Prostate gland (tissue), 2 donors: ENCODE data around the gene UVSSA. TPM values are rescaled to one million over a fixed set of nuclear protein-coding genes. Genes with fewer than 3 reads are reported as not detected.

ENCODE experiments used
- DNase-seq: peaks from one replicate; pipeline ENCODE4 v3.0.0-alpha.2; 2019; ENCODE audit warnings: low spot score
- H3K27ac ChIP-seq, 2 donors: fragments of 200-600 bp; sonication (generic); 2 replicates each; pipeline ENCODE4 v1.5.1; 2017 to 2019
- H3K27me3 ChIP-seq: fragments of 200-600 bp; sonication (generic); replicated peaks from 2 replicates; pipeline ENCODE4 v1.5.1; 2019; ENCODE audit not compliant: insufficient read depth
- H3K36me3 ChIP-seq, 2 donors: fragments of 200-600 bp; sonication (generic); 1 replicate in 1 of 2; 2 replicates in 1 of 2; pipeline versions ENCODE4 v1.5.1 to v1.8.1; 2017 to 2019
- H3K4me1 ChIP-seq: fragments of 200-600 bp; sonication (generic); replicated peaks from 2 replicates; pipeline ENCODE4 v1.5.1; 2019
- H3K4me3 ChIP-seq, 2 donors: fragments of 200-600 bp; sonication (generic); 2 replicates each; pipeline ENCODE4 v1.5.1; 2017 to 2019
- H3K9me3 ChIP-seq: fragments of 200-600 bp; sonication (generic); 2 replicates; pipeline ENCODE4 v1.5.1; 2017
- CTCF ChIP-seq, 4 experiments: fragments of 200-600 bp in 2 of 4; fragments of 450-650 bp in 2 of 4; sonication (generic) in 2 of 4; IDR thresholded peaks; 1 replicate in 3 of 4; 2 replicates in 1 of 4; pipeline ENCODE4 v1.5.1; 2016 to 2019; ENCODE audit warnings: antibody characterized with exemption in 4 of 4, mild to moderate bottlenecking in 2 of 4, moderate library complexity in 2 of 4
- POLR2A ChIP-seq: fragments of 450-650 bp; IDR thresholded peaks from one replicate; pipeline ENCODE4 v1.6.1; 2016; ENCODE audit warnings: antibody characterized with exemption, mild to moderate bottlenecking
- POLR2AphosphoS5 ChIP-seq: sonication (generic); formaldehyde crosslinking; IDR thresholded peaks from one replicate; pipeline ENCODE4 v1.6.1; 2017; ENCODE audit warnings: antibody characterized with exemption
- WGBS: methylation state at CpG from one replicate; pipeline ENCODE4 v1.1.5; 2018; 5-methylcytosine and 5-hydroxymethylcytosine counted together
- intact Hi-C: fragments of 100-400 bp; cut with DNase I; formaldehyde crosslinking; loops from one replicate; pipeline ENCODE4 v1.14.2; 2022
- total RNA-seq, 2 donors: library from RNA; depleted of rRNA; stranded (reverse); fragments of >200 nt; gene quantifications; one replicate each; pipeline ENCODE4 v1.1.0, GENCODE V29; 2016

The UVSSA gene
- total RNA-seq, 2 donors from 2014 or later = 20.8 to 47.9 TPM

GRCh38 chr4:1400831-1401408 lies 53.9 kb downstream of the UVSSA start:
- Histone ChIP-seq H3K4me1 (peaks cover 6% of the 10 kb centered on the region), H3K4me3 (no peak overlapping the region), H3K27ac (no peak overlapping the region), H3K36me3 (no peaks in the 10 kb centered on the region), H3K27me3 (peaks cover 68% of the 10 kb centered on the region), H3K9me3 (no peaks in the 10 kb centered on the region)
- TF ChIP-seq POLR2A (no peak), CTCF (IDR thresholded peaks at IDR 0.05) (no peak), POLR2AphosphoS5 (no peak)
- intact Hi-C loops = no loop called here
- 34% methylated on average over 14 of the region's 14 CpGs for WGBS
- DNase-seq = no peak

GRCh38 chr4:1401409-1402020 lies 54.5 kb downstream of the UVSSA start:
- peaks cover 74% of the 10 kb centered on the region for H3K27me3 ChIP-seq
- DNase-seq = no peak
- intact Hi-C loops = no loop called here

DNA sequence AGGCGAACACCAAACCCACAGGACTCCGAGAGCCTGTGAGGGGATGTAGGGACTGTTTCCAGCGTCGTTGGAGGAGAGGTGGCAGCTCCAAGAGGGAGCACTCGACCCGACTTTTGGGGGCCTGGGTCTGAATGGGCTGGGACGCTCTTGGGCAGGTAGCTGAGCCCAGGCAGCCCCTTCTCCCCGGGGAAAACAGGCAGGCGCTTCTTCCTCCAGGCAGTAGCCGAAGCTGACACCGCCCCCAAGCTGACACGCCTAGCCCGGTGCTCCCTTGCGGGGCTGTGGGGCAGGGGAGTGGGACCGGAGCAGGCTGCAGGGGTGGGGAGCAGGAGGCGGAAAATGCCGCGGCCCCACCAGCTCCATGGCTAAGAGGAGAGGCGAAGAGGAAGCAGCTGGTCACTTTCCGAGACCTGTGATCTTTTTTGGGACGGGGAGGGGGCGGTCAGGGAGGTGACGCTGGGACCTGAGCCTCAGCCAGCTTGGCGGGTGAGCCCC lies 55.1 kb downstream of the UVSSA start:
- intact Hi-C loops = no loop called here
- DNase-seq = no peak
- Histone ChIP-seq H3K4me3 (no peak overlapping the region), H3K27ac (no peak overlapping the region), H3K27me3 (peaks cover 79% of the 10 kb centered on the region), H3K36me3 (no peaks in the 10 kb centered on the region), H3K9me3 (no peaks in the 10 kb centered on the region), H3K4me1 (peaks cover 6% of the 10 kb centered on the region)
- no peak for TF ChIP-seq POLR2AphosphoS5
- TF ChIP-seq CTCF (IDR thresholded peaks at IDR 0.05) = no peak
- TF ChIP-seq POLR2A = no peak
- 7% methylated on average over 23 of the region's 24 CpGs for WGBS

More at GRCh38 chr4:1401409-1402020, 54.5 kb downstream of the UVSSA start:
- Histone ChIP-seq H3K36me3 (no peaks in the 10 kb centered on the region), H3K4me1 (peaks cover 6% of the 10 kb centered on the region), H3K4me3 (no peak overlapping the region), H3K9me3 (no peaks in the 10 kb centered on the region), H3K27ac (no peak overlapping the region)
- WGBS = 31% methylated on average over 16 of the region's 18 CpGs
- TF ChIP-seq POLR2AphosphoS5 (no peak), CTCF (IDR thresholded peaks at IDR 0.05) (no peak), POLR2A (no peak)

DNA sequence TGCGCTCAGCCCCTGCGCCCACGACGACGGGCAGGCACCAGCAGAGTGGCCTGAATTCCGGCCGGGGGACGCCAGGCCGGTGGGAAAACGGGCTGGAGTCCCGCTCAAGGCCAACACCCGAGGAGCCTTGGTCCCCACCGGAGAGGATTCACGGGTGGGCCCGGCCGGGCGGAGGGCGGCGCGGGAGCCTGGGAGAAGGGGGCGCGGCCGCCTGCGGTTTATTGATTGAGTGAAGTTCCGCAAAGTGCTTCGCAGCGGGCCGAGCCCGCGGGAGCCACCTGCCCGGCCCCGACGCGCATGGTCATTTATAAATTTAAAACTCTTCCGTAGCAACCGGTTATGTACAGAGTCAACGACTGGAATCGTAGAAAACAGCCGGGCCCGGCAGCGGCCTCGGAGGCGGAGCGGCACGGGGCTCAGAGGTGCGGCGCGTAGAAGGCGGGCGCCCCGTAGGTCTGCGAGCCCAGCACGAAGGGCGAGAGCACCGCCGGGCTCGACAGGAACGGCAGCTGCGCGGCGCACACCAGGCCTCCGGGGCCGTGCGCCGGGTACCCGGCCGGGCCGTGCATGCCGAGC lies 55.6 kb downstream of the UVSSA start:
- Histone ChIP-seq H3K9me3 (no peaks in the 10 kb centered on the region), H3K27me3 (peaks cover 84% of the 10 kb centered on the region), H3K36me3 (no peaks in the 10 kb centered on the region), H3K4me1 (peaks cover 6% of the 10 kb centered on the region), H3K4me3 (no peak overlapping the region), H3K27ac (no peak overlapping the region)
- TF ChIP-seq POLR2AphosphoS5 = no peak
- no peak for TF ChIP-seq CTCF (IDR thresholded peaks at IDR 0.05)
- TF ChIP-seq POLR2A = no peak
- under 1% methylated on average over 26 of the region's 69 CpGs for WGBS
- DNase-seq = no peak
- intact Hi-C loops = no loop called here
